HG03280 (cell line): Measurements from ENCODE around the gene MYEF2.

Experiments used
- ATAC-seq: cut with Tn5 transposase; IDR thresholded peaks from one replicate; pipeline ENCODE4 v1.9.1; 2021; ENCODE audit warnings: mild to moderate bottlenecking, moderate library complexity; ENCODE audit not compliant: unreplicated experiment

The MYEF2 gene

GRCh38 chr15:48147358-48147757, 30.7 kb downstream of the MYEF2 start:
- ATAC-seq: no peak

GRCh38 chr15:48145923-48146322, 32.2 kb downstream of the MYEF2 start:
- ATAC-seq: no peak

- no peak for ATAC-seq
Measured at GRCh38 chr15:48144889-48145288, 33.2 kb downstream of the MYEF2 start.

DNA sequence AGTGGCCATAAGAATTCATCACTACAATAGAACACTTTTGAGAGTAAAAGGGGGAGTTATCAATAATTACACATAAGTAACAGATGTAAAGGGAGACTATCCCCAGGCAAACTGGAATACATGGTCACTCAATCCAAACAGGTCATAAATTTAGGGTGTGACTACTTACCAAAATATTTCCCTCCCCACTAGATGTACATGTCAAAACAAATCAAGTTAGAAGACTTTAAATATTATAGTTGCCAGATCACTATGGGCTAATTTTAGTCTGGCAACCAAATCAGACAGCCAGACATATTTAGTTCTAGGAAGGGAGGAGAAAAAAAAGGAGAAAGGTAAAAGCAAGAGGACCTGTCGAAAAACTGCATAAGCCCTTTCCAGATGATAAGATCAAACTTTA, 34.2 kb downstream of the MYEF2 start:
- no peak for ATAC-seq

DNA sequence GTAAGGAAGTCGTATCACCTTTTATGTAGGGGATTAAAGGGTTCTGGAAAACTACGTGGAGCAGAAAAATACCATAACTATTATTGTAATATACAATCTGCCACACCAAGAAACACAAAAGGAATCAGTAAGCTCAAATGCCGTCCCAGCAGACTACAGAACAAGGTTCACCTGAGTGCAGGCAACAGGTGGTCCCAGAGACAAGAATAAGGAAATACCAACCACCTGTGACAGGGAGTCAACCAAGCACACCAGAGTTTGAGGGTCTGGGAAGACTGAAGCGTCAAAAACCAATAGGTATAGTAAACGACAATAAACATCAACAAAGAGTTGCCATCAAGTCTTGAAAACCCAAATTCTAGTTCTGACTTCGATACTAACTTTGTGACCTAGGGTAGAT, 45.2 kb downstream of the MYEF2 start:
- ATAC-seq: no peak

GRCh38 chr15:48131324-48131723, 46.8 kb downstream of the MYEF2 start:
- ATAC-seq: no peak

GRCh38 chr15:48126667-48127355, 51.3 kb downstream of the MYEF2 start:
- ATAC-seq: no peak

- no peak for ATAC-seq
Measured at GRCh38 chr15:48121849-48122248, 56.2 kb downstream of the MYEF2 start.

GRCh38 chr15:48120745-48121144, 57.4 kb downstream of the MYEF2 start, which contains the start of gene SLC24A5:
Gene SLC24A5 (plus strand): TSS chr15:48120990. CDS start chr15:48121045, 55 bp downstream.
- no peak for ATAC-seq

- no peak for ATAC-seq
Measured at GRCh38 chr15:48119277-48119676, 58.8 kb downstream of the MYEF2 start.

DNA sequence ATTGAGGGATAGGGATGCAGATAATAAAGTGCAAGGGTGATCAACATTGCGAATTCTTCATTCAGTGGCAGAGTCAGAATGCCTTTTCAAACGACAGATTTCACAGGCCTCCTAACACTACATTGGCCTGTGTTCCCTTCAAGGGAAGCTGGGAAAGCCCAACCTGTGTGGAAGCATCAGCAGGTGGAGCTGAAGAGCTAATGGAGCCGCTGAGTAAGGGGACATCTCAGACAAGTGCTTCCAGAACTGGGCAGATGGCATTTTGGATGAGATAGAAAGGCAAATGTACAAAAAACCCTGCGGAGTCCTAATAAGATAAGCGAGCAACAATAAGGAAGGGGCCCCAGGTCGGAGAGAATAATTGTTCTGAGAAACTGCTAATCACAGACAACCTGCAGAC, 65.9 kb downstream of the MYEF2 start:
- no peak for ATAC-seq

- ATAC-seq: no peak
Measured at GRCh38 chr15:48109856-48110531, 68.1 kb downstream of the MYEF2 start.

GRCh38 chr15:48109212-48109611, 68.9 kb downstream of the MYEF2 start:
- no peak for ATAC-seq

DNA sequence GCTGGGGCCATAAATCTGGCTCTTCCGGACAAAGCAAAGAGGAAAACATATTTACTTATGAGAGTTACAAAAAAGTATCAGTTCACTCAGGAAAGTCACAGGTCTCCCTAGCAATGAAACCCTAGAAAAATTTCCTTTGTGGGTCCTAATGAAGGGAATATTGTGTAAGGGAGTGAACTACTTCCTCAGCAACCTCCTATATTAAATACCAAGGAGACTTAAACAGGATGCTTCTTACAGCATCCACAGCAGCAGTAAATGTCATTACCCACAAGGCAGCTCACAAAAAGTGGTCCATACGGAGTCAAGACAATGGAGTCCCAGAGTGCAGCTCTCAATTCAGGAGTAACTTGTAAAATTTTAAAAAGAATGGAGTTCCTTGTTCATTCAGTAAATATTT, 72.2 kb downstream of the MYEF2 start:
- ATAC-seq: no peak

GRCh38 chr15:48103647-48104046, 74.4 kb downstream of the MYEF2 start:
- ATAC-seq: no peak

- ATAC-seq: no peak
Measured at GRCh38 chr15:48102167-48102566, 75.9 kb downstream of the MYEF2 start.

DNA sequence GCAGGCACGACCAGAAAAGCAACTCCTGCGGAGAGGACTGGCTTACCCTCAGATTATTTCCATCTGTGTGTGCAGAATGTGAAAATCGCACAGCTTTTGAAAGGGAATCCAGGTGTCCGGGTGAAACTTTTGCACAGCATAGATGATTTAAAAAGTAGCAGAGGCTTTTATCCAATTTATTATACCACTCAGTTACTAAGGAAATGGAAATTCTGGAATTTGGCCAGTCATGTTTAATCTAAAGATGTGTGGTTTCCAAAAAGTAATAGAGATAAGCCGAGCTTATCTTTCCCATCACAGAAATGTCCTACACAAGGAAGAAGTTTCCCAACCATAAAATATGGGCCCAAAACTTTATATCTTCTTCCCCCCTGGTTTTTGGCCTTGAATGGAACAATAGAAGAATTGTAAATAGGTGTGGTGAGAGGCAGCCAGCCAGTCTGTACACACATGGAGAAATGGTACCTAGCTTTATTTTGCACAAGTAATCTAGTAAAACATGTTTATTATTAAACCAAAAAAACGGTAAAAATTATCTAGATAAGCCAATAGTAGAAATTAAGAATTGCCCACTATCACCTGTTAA, 76.6 kb downstream of the MYEF2 start:
- ATAC-seq: no peak

DNA sequence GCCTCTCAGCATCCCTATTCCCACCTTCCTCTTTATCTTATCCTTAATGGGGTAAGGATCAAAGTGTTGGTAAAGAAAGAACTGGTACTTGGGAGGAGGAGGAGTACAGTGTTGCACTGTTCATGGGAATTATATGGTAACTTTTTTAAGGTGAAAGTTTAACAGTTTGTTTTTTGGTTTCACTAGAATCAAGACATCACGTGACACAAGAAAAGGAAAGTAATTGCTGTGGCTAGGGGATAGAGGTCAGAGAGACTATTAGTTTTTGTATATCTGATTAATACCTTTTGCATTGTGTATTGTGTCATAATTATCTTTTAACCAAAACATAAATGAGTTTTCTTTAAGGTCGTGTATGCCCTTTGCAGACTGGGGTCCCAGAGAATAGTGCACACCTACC, 80.8 kb downstream of the MYEF2 start:
- no peak for ATAC-seq

GRCh38 chr15:48096813-48097212, 81.3 kb downstream of the MYEF2 start:
- ATAC-seq: no peak

DNA sequence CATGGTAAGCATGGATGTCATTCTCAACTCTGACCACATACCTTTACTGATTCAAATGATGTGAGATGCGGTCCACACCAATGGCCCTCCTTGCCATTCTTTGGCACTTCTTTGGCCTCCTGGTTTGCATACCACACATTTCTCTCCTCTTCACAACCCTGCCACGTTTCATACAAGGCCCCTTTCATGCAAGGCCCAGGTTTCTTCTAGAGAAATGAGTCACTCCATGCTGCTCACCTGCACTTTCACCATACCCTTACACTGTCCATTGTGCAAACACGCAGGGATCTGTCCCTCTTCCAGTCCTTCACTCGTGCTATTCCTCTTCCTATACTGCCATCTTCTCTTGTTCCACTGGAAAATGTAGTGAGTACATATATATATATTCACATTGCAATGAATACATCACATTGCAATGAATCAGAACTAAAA, 81.7 kb downstream of the MYEF2 start:
- peak; percentile 90 for ATAC-seq

DNA sequence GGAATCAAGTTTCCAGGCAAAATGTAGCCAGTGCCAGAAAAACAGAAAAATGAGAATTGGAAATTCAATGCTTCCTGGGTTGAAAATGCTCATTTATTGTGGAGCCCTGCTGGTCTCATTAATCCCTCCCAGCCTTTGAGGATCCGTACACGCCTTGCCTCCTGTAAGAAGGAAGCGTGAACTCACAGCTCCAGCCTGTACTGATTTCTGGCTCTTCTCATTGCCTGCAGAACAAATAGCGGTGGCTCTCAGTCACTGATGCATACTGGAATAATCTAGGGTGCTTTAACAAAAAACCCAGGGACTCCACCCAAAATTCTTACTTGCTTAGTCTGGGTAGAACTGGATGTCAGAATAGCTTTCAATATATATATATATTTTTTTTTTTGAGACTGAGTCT, 86.6 kb downstream of the MYEF2 start:
- ATAC-seq: no peak

DNA sequence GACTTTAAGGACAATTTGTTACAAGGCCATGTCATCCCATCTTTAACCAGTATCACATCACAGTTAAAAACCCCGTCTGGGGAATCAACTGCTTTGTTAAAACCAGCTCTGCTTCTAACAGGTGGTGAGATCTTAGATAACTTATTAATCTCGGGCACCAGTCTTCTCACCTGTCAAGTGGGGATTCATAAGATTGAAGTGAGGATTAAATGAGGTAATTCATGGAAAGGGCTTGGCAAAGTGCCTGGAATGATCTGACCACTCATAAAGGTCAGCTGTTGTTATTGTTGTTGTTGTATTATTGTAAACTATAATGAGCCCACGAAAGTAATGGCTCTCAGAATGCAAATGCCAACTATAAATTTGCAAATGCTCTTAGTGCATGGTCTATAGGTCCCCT, 87.4 kb downstream of the MYEF2 start:
- ATAC-seq: no peak
